ENCODE data around the gene CHRNA1. TPM values are rescaled to one million over a fixed set of nuclear protein-coding genes. Genes with fewer than 3 reads are reported as not detected.

CHRNA1 gene
- total and polyA plus RNA-seq, 2 of the 13 experiments (the other 11 are each of a cell fraction or from before 2014, with no cell fraction given), result not detected

- TF ChIP-seq ELK4 (CRISPR knock-in tag; IDR thresholded peaks at IDR 0.05; ENCODE audit: borderline replicate concordance), result no peak
- no peak for TF ChIP-seq XRCC5 (optimal IDR thresholded peaks at IDR 0.05; ENCODE audit: low read length)
- no peak for TF ChIP-seq GMEB1 (CRISPR knock-in tag; IDR thresholded peaks at IDR 0.05; ENCODE audit: borderline replicate concordance)
- TF ChIP-seq ZNF451 (CRISPR knock-in tag; IDR thresholded peaks at IDR 0.05), result no peak
- no peak for TF ChIP-seq ARNTL (CRISPR knock-in tag; IDR thresholded peaks at IDR 0.05)
- TF ChIP-seq ZNF335 (CRISPR knock-in tag; IDR thresholded peaks at IDR 0.05), result no peak
- no peak for TF ChIP-seq THAP11 (CRISPR knock-in tag; IDR thresholded peaks at IDR 0.05)
- no peak for TF ChIP-seq ZNF383 (CRISPR knock-in tag; IDR thresholded peaks at IDR 0.05; ENCODE audit: borderline replicate concordance)
- no peak for TF ChIP-seq ZSCAN22 (CRISPR knock-in tag; IDR thresholded peaks at IDR 0.05)
Observed at GRCh38 chr2:174773215-174773614, 8.9 kb upstream of the CHRNA1 start (continued).

GRCh38 chr2:174772472-174772801, 8.2 kb upstream of the CHRNA1 start:
- ChIA-PET POLR2A (no interaction called here), CTCF (ENCODE audit: low intra/inter-chr PET ratio, low total read pairs) (interaction anchor here (1.0 to 2.4 kb wide), 2 partner anchors 213 to 510 kb away, joined by 3 to 28 read pairs; no protein-coding TSS in a partner anchor)
- H3K27ac ChIP-seq (ENCODE audit: extremely low read length, insufficient read depth, low read length), result no peak overlapping the region
- BruUV-seq (replicated peaks), result no TSS peak
- intact Hi-C loops (cut with micrococcal nuclease; ENCODE audit: unreplicated experiment) (no loop called here), in situ Hi-C loops (cut with HindIII; ENCODE audit: extremely low pct_ligation_motif_present, low pct_unique_long_range_greater_than_20kb) (loop anchor here (5.0 kb wide), 1 partner anchor 215 kb away; no protein-coding TSS in a partner anchor)
- H3K79me2 ChIP-seq (ENCODE audit: insufficient read depth, low read length), result no peaks in the 10 kb centered on the region
- FAIRE-seq (no peak), ATAC-seq (no peak; the same call in 2 of the 3 replicates), DNase-seq (ENCODE audit: low spot score) (no peak)
- no peaks in the 10 kb centered on the region for H4K20me1 ChIP-seq (ENCODE audit: insufficient read depth, low read length)
- no peaks in the 10 kb centered on the region for H3K9me3 ChIP-seq (ENCODE audit: low read length)
- WGBS (ENCODE audit: low lambda C conversion rate), result 34% methylated on average over 5 of the region's 5 CpGs
- H2AFZ ChIP-seq (ENCODE audit: low read length), result peak overlapping the region; percentile 12
- H3K27me3 ChIP-seq (ENCODE audit: control insufficient read depth in 1 of 2, insufficient read depth in 2 of 2, low read length in 2 of 2), result peaks cover 1 to 33% of the 10 kb centered on the region in 2 experiments; a peak in 2 of 5 replicates
- no peaks in the 10 kb centered on the region for H3K36me3 ChIP-seq (replicated peaks in 1 of 2; ENCODE audit: control insufficient read depth in 1 of 2, insufficient read depth in 2 of 2, low read length in 2 of 2)
- H3K9ac ChIP-seq (ENCODE audit: insufficient read depth, low read depth, low read length), result no peak overlapping the region
- peak overlapping the region; percentile 4 to 53 (median 27); a peak in 5 of 6 replicates for H3K4me3 ChIP-seq (replicated peaks in 1 of 3; ENCODE audit: insufficient read depth in 1 of 3, low read depth in 2 of 3, low read length in 3 of 3)
- H3K4me1 ChIP-seq (ENCODE audit: insufficient read depth, low read length), result peaks cover 8% of the 10 kb centered on the region
- H3K4me2 ChIP-seq (ENCODE audit: low read depth, low read length), result peak overlapping the region; percentile 79
- TF ChIP-seq ZMYM4 (CRISPR knock-in tag; IDR thresholded peaks at IDR 0.05) (0 out of 2 replicates have a peak, but pooled peaks have one; percentile 38), ZHX2 (IDR thresholded peaks at IDR 0.05; ENCODE audit: low read depth) (no peak), ZHX2 (CRISPR knock-in tag; IDR thresholded peaks at IDR 0.05; ENCODE audit: borderline replicate concordance) (no peak)
